Trophoblast cell (in vitro differentiated cells and primary cell): ENCODE data around the gene SOX8.

ENCODE experiments used
- DNase-seq, 2 donors: peaks; one replicate each; pipeline ENCODE4 v3.0.0-alpha.2; 2016
- H2AFZ ChIP-seq: 2 replicates; pipeline ENCODE4 v1.6.1; 2013; ENCODE audit warnings: low read length, moderate library complexity, mild to moderate bottlenecking; ENCODE audit not compliant: insufficient read depth, poor library complexity
- H2AK5ac ChIP-seq: 2 replicates; pipeline ENCODE4 v1.6.1; 2013; ENCODE audit warnings: mild to moderate bottlenecking, low read length
- H2BK120ac ChIP-seq: 2 replicates; pipeline ENCODE4 v1.6.1; 2013; ENCODE audit warnings: low read length, mild to moderate bottlenecking, moderate library complexity; ENCODE audit not compliant: insufficient read depth, poor library complexity
- H2BK12ac ChIP-seq: 2 replicates; pipeline ENCODE4 v1.6.1; 2013; ENCODE audit warnings: mild to moderate bottlenecking, low read length, moderate library complexity
- H2BK5ac ChIP-seq: 2 replicates; pipeline ENCODE4 v1.6.1; 2013; ENCODE audit warnings: low read length, low read depth, moderate library complexity, mild to moderate bottlenecking; ENCODE audit not compliant: poor library complexity
- H3K14ac ChIP-seq: 2 replicates; pipeline ENCODE4 v1.6.1; 2013; ENCODE audit warnings: mild to moderate bottlenecking, low read length
- H3K18ac ChIP-seq: 2 replicates; pipeline ENCODE4 v1.6.1; 2013; ENCODE audit warnings: mild to moderate bottlenecking, low read length
- H3K23ac ChIP-seq: 2 replicates; pipeline ENCODE4 v1.6.1; 2013; ENCODE audit warnings: low read length
- H3K27ac ChIP-seq: 2 replicates; pipeline ENCODE4 v1.5.1; 2013; ENCODE audit warnings: low read depth, mild to moderate bottlenecking, inconsistent platforms, low read length, moderate library complexity
- H3K27me3 ChIP-seq: 2 replicates; pipeline ENCODE4 v1.6.1; 2013; ENCODE audit warnings: inconsistent platforms, mild to moderate bottlenecking, low read length, moderate library complexity; ENCODE audit not compliant: insufficient read depth
- H3K36me3 ChIP-seq, 2 experiments: 1 replicate in 1 of 2; 2 replicates in 1 of 2; pipeline ENCODE4 v1.6.1; 2013; ENCODE audit warnings: low read length in 2 of 2, mild to moderate bottlenecking in 2 of 2, moderate library complexity in 1 of 2; ENCODE audit not compliant: insufficient read depth in 2 of 2, control insufficient read depth in 1 of 2
- H3K4ac ChIP-seq: 2 replicates; pipeline ENCODE4 v1.6.1; 2013; ENCODE audit warnings: low read depth, mild to moderate bottlenecking, low read length, moderate library complexity
- H3K4me1 ChIP-seq, 2 experiments: 1 replicate in 1 of 2; 2 replicates in 1 of 2; pipeline ENCODE4 v1.6.1; 2013; ENCODE audit warnings: low read length in 2 of 2, mild to moderate bottlenecking in 2 of 2, moderate library complexity in 1 of 2; ENCODE audit not compliant: insufficient read depth in 2 of 2, control insufficient read depth in 1 of 2
- H3K4me2 ChIP-seq: 2 replicates; pipeline ENCODE4 v1.6.1; 2013; ENCODE audit warnings: inconsistent platforms, mild to moderate bottlenecking, low read length, moderate library complexity
- H3K4me3 ChIP-seq: 2 replicates; pipeline ENCODE4 v1.5.1; 2013; ENCODE audit warnings: mild to moderate bottlenecking, low read depth, low read length, inconsistent platforms
- H3K79me1 ChIP-seq: one replicate; pipeline ENCODE4 v1.6.1; 2013; ENCODE audit warnings: low read length
- H3K79me2 ChIP-seq: 2 replicates; pipeline ENCODE4 v1.6.1; 2013; ENCODE audit warnings: low read length, mild to moderate bottlenecking; ENCODE audit not compliant: control insufficient read depth, insufficient read depth, poor library complexity
- H3K9ac ChIP-seq: 2 replicates; pipeline ENCODE4 v1.6.1; 2013; ENCODE audit warnings: mild to moderate bottlenecking, low read length
- H3K9me3 ChIP-seq: 2 replicates; pipeline ENCODE4 v1.6.1; 2013; ENCODE audit warnings: low read depth, mild to moderate bottlenecking, control low read depth, inconsistent platforms, low read length; ENCODE audit not compliant: insufficient read depth
- H4K12ac ChIP-seq: 2 replicates; pipeline ENCODE4 v1.6.1; 2013; ENCODE audit warnings: low read depth, mild to moderate bottlenecking, low read length, moderate library complexity
- H4K8ac ChIP-seq: 2 replicates; pipeline ENCODE4 v1.6.1; 2013; ENCODE audit warnings: low read depth, mild to moderate bottlenecking, low read length, moderate library complexity
- H4K91ac ChIP-seq: one replicate; pipeline ENCODE4 v1.6.1; 2013; ENCODE audit warnings: low read depth, mild to moderate bottlenecking, low read length, moderate library complexity
- WGBS: extraction: QIAGEN DNeasy Blood & Tissue Kit; methylation state at CpG from one replicate; pipeline ENCODE4 v1.1.7; 2013; ENCODE audit warnings: missing lambda C conversion rate; ENCODE audit not compliant: insufficient read length, insufficient coverage; ENCODE audit errors: extremely low coverage; 5-methylcytosine and 5-hydroxymethylcytosine counted together

The SOX8 gene

DNA sequence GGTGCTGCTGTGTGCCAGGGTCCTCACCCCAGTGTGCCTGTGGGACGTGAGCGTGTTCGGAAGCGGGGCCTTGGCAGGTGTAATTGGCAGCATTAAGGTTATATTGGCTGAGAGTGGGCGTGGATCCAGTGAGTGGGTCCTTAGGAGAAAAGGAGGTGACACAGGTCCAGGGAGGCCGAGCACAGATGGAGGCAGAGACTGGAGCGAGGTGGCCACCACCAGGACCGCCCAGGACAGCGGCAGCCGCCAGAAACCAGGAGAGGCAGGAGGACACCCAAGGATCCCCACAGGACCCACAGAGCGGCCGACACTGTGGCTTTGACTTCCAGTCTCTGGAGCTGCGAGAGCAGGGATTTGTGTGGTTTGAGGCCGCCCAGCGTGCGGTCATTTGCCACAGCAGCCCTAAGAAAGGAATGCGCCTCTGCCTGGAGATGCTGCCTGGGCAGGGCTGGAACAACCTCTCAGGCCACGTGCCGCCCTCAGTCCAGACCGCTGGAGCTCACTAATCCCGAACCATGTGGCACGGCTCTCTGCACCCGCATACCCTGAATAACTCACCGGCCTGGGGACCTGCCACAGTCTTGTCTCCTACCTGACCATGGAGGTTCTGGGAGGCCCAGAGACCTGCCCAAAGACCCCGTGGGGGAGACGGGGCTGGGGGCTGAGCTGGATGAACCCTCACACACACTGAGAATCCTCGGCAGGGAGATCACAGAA is 45.4 kb downstream of the SOX8 start:
- H3K4me1 ChIP-seq, result no peaks in the 10 kb centered on the region
- no peak overlapping the region for H4K8ac ChIP-seq
- H3K9me3 ChIP-seq, result peaks cover 8% of the 10 kb centered on the region
- no peak overlapping the region for H3K14ac ChIP-seq
- no peak overlapping the region for H3K4me3 ChIP-seq
- H3K27ac ChIP-seq, result no peak overlapping the region
- no peak overlapping the region for H2BK120ac ChIP-seq
- no peaks in the 10 kb centered on the region for H3K79me1 ChIP-seq
- no peak overlapping the region for H2BK5ac ChIP-seq
- H2AFZ ChIP-seq, result no peak overlapping the region
- H3K18ac ChIP-seq, result no peak overlapping the region
- no peak overlapping the region for H2BK12ac ChIP-seq
- no peak for DNase-seq
- no peaks in the 10 kb centered on the region for H3K36me3 ChIP-seq
- no peak overlapping the region for H4K12ac ChIP-seq
- no peak overlapping the region for H4K91ac ChIP-seq
- H3K9ac ChIP-seq, result no peak overlapping the region
- H2AK5ac ChIP-seq, result no peak overlapping the region
- H3K4ac ChIP-seq, result no peak overlapping the region
- no CpG with 5 or more reads among the region's 27 CpGs for WGBS
- H3K23ac ChIP-seq, result no peak overlapping the region
- H3K27me3 ChIP-seq, result no peaks in the 10 kb centered on the region
- no peak overlapping the region for H3K4me2 ChIP-seq
- no peaks in the 10 kb centered on the region for H3K79me2 ChIP-seq

DNA sequence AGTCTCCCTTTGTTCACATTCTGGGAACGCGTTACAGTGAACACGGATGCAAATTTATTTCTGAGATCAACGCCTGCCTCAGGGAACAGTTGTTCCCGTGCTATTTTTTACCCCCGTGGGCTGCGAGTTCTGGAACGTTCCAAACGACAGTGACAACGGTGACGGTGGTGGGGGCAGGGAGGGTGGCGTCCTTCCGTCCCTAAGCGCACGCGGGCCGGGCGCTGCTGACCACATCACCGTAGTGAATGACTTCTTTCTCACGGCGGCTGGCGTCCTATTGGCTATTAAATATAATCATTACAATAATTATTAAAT is 45.9 kb downstream of the SOX8 start:
- WGBS, result no CpG with 5 or more reads among the region's 22 CpGs

GRCh38 chr16:1028056-1028455 is 46.5 kb downstream of the SOX8 start:
- Histone ChIP-seq H4K12ac (no peak overlapping the region), H3K4ac (no peak overlapping the region), H2BK120ac (no peak overlapping the region), H3K79me2 (no peaks in the 10 kb centered on the region), H3K36me3 (no peaks in the 10 kb centered on the region), H3K14ac (no peak overlapping the region), H3K23ac (no peak overlapping the region), H3K27me3 (no peaks in the 10 kb centered on the region), H4K8ac (no peak overlapping the region), H3K4me1 (no peaks in the 10 kb centered on the region), H2AK5ac (no peak overlapping the region), H4K91ac (no peak overlapping the region), H3K4me3 (no peak overlapping the region), H3K4me2 (no peak overlapping the region), H3K9me3 (peaks cover 17% of the 10 kb centered on the region), H2BK12ac (no peak overlapping the region), H3K27ac (no peak overlapping the region), H3K9ac (no peak overlapping the region), H2AFZ (no peak overlapping the region), H3K18ac (no peak overlapping the region), H2BK5ac (no peak overlapping the region), H3K79me1 (no peaks in the 10 kb centered on the region)
- no CpG with 5 or more reads among the region's 15 CpGs for WGBS
- no peak for DNase-seq

More for the DNA sequence above, 45.9 kb downstream of the SOX8 start:
- Histone ChIP-seq H3K4ac (no peak overlapping the region), H3K4me1 (no peaks in the 10 kb centered on the region), H3K79me1 (no peaks in the 10 kb centered on the region), H3K36me3 (no peaks in the 10 kb centered on the region), H2BK120ac (no peak overlapping the region), H4K8ac (no peak overlapping the region), H4K91ac (no peak overlapping the region), H4K12ac (no peak overlapping the region), H2AFZ (no peak overlapping the region), H2BK5ac (no peak overlapping the region), H3K9ac (no peak overlapping the region), H3K27ac (no peak overlapping the region), H2AK5ac (no peak overlapping the region), H3K9me3 (peaks cover 11% of the 10 kb centered on the region), H3K4me3 (no peak overlapping the region), H3K18ac (no peak overlapping the region), H3K4me2 (no peak overlapping the region), H3K27me3 (no peaks in the 10 kb centered on the region), H3K14ac (no peak overlapping the region), H3K23ac (no peak overlapping the region), H3K79me2 (no peaks in the 10 kb centered on the region), H2BK12ac (no peak overlapping the region)
- no peak for DNase-seq

- DNase-seq, result no peak
- no peak overlapping the region for H3K27ac ChIP-seq
- H3K79me1 ChIP-seq, result no peaks in the 10 kb centered on the region
- H3K4me1 ChIP-seq, result no peaks in the 10 kb centered on the region
- no CpG with 5 or more reads among the region's 39 CpGs for WGBS
- no peak overlapping the region for H3K18ac ChIP-seq
- H3K36me3 ChIP-seq, result no peaks in the 10 kb centered on the region
- no peak overlapping the region for H2AFZ ChIP-seq
- no peak overlapping the region for H4K8ac ChIP-seq
- no peak overlapping the region for H4K91ac ChIP-seq
- H3K4ac ChIP-seq, result no peak overlapping the region
- H3K23ac ChIP-seq, result no peak overlapping the region
- no peak overlapping the region for H4K12ac ChIP-seq
- no peak overlapping the region for H3K9ac ChIP-seq
- no peak overlapping the region for H2BK12ac ChIP-seq
- H3K14ac ChIP-seq, result no peak overlapping the region
- H2BK5ac ChIP-seq, result no peak overlapping the region
- H3K4me2 ChIP-seq, result no peak overlapping the region
- no peak overlapping the region for H2AK5ac ChIP-seq
- H3K9me3 ChIP-seq, result peaks cover 21% of the 10 kb centered on the region
- H3K27me3 ChIP-seq, result no peaks in the 10 kb centered on the region
- no peaks in the 10 kb centered on the region for H3K79me2 ChIP-seq
- H2BK120ac ChIP-seq, result no peak overlapping the region
- H3K4me3 ChIP-seq, result no peak overlapping the region
These were observed 47.1 kb downstream of the SOX8 start for GRCh38 chr16:1028524-1029258.
